CD14-positive monocyte (primary cell): ENCODE results near the gene DDX20. TPM values are rescaled to one million over a fixed set of nuclear protein-coding genes. Genes with fewer than 3 reads are reported as not detected.

Source experiments
- DNase-seq, 3 donors: peaks; one replicate each; pipeline ENCODE4 v3.0.0-alpha.2; 2011 to 2022
- H2AFZ ChIP-seq: 2 replicates; pipeline ENCODE4 v1.6.0; 2012; ENCODE audit warnings: mild to moderate bottlenecking, low read depth, low read length, inconsistent platforms; ENCODE audit not compliant: insufficient read depth, poor library complexity, severe bottlenecking
- H3K27ac ChIP-seq, 2 donors: 1 replicate in 1 of 2; 2 replicates in 1 of 2; pipeline ENCODE4 v1.5.1; 2012 to 2013; ENCODE audit warnings: low read length in 2 of 2, control low read depth in 1 of 2, inconsistent platforms in 1 of 2, low read depth in 1 of 2, mild to moderate bottlenecking in 1 of 2
- H3K27me3 ChIP-seq, 2 donors: one replicate each; pipeline versions ENCODE4 v1.6.0 to v1.6.1; 2011 to 2013; ENCODE audit warnings: low read length in 2 of 2; ENCODE audit not compliant: control insufficient read depth in 2 of 2, insufficient read depth in 2 of 2
- H3K36me3 ChIP-seq, 2 donors: replicated peaks in 1 of 2; 1 replicate in 1 of 2; 2 replicates in 1 of 2; pipeline versions ENCODE4 v1.5.1 to v1.6.1; 2012 to 2013; ENCODE audit warnings: low read length in 2 of 2, control low read depth in 1 of 2, inconsistent platforms in 1 of 2, mild to moderate bottlenecking in 1 of 2; ENCODE audit not compliant: insufficient read depth in 2 of 2, control insufficient read depth in 1 of 2
- H3K4me1 ChIP-seq, 2 donors: 1 replicate in 1 of 2; 2 replicates in 1 of 2; pipeline versions ENCODE4 v1.5.1 to v1.6.1; 2012 to 2013; ENCODE audit warnings: low read length in 2 of 2, control low read depth in 1 of 2, inconsistent platforms in 1 of 2, mild to moderate bottlenecking in 1 of 2, moderate library complexity in 1 of 2; ENCODE audit not compliant: insufficient read depth in 2 of 2, control insufficient read depth in 1 of 2
- H3K4me2 ChIP-seq: replicated peaks from 2 replicates; pipeline ENCODE3; 2012; ENCODE audit warnings: low read length, moderate library complexity, mild to moderate bottlenecking; ENCODE audit not compliant: poor library complexity, severe bottlenecking; ENCODE audit errors: extremely low read depth
- H3K4me3 ChIP-seq, 3 experiments: fragments of 200-600 bp in 1 of 3; sonication (generic) in 1 of 3; replicated peaks in 1 of 3; 1 replicate in 2 of 3; 2 replicates in 1 of 3; pipeline ENCODE4 v1.5.1; 2011 to 2013; ENCODE audit warnings: low read length in 3 of 3, mild to moderate bottlenecking in 3 of 3, control low read depth in 2 of 3, low read depth in 2 of 3, inconsistent platforms in 1 of 3, moderate library complexity in 1 of 3
- H3K79me2 ChIP-seq: 2 replicates; pipeline ENCODE4 v1.6.0; 2012; ENCODE audit warnings: mild to moderate bottlenecking, control low read depth, inconsistent platforms, low read length, moderate library complexity; ENCODE audit not compliant: insufficient read depth
- H3K9ac ChIP-seq: 2 replicates; pipeline ENCODE4 v1.6.0; 2017; ENCODE audit warnings: low read length, mild to moderate bottlenecking; ENCODE audit not compliant: insufficient read depth, poor library complexity, severe bottlenecking
- H3K9me3 ChIP-seq, 2 donors: replicated peaks in 1 of 2; 1 replicate in 1 of 2; 2 replicates in 1 of 2; pipeline versions ENCODE4 v1.5.1 to v1.6.1; 2012 to 2013; ENCODE audit warnings: low read length in 2 of 2, control low read depth in 1 of 2; ENCODE audit not compliant: control insufficient read depth in 1 of 2, insufficient read depth in 1 of 2
- H4K20me1 ChIP-seq: 2 replicates; pipeline ENCODE4 v1.6.0; 2012; ENCODE audit warnings: mild to moderate bottlenecking, low read length, control low read depth, moderate library complexity; ENCODE audit not compliant: insufficient read depth
- H3K27ac Mint-ChIP-seq, 7 donors: one replicate each; pipeline ENCODE4 v1.8.0; 2020; ENCODE audit warnings: mild to moderate bottlenecking in 7 of 7, mixed read lengths in 7 of 7, moderate library complexity in 6 of 7, inconsistent platforms in 2 of 7
- H3K27me3 Mint-ChIP-seq, 3 donors: one replicate each; pipeline ENCODE4 v1.8.0; 2021 to 2022; ENCODE audit warnings: low read depth in 3 of 3, mild to moderate bottlenecking in 3 of 3, mixed read lengths in 3 of 3, moderate library complexity in 3 of 3, inconsistent platforms in 1 of 3
- H3K36me3 Mint-ChIP-seq, 2 donors: one replicate each; pipeline ENCODE4 v1.8.0; 2020; ENCODE audit warnings: mixed read lengths in 2 of 2, inconsistent platforms in 1 of 2, mild to moderate bottlenecking in 1 of 2
- H3K4me1 Mint-ChIP-seq: one replicate; pipeline ENCODE4 v1.8.0; 2020; ENCODE audit warnings: mild to moderate bottlenecking, mixed read lengths
- H3K4me3 Mint-ChIP-seq, 2 donors: one replicate each; pipeline ENCODE4 v1.8.0; 2020; ENCODE audit warnings: mild to moderate bottlenecking in 2 of 2, mixed read lengths in 2 of 2, moderate library complexity in 1 of 2
- H3K9me3 Mint-ChIP-seq, 7 donors: one replicate each; pipeline ENCODE4 v1.8.0; 2020 to 2022; ENCODE audit warnings: mixed read lengths in 7 of 7, mild to moderate bottlenecking in 6 of 7, moderate library complexity in 6 of 7, inconsistent platforms in 2 of 7
- WGBS: methylation state at CpG from one replicate; pipeline ENCODE4 v1.1.5; 2013; ENCODE audit warnings: missing lambda C conversion rate; ENCODE audit not compliant: insufficient coverage; 5-methylcytosine and 5-hydroxymethylcytosine counted together
- intact Hi-C, 2 donors: fragments of 100-400 bp; cut with micrococcal nuclease; formaldehyde crosslinking; loops; one replicate each; pipeline versions ENCODE4 v1.15.0 to v1.15.1; 2023
- polyA plus RNA-seq, 3 donors: library from polyadenylated mRNA; depleted of rRNA in 1 of 3; unstranded in 2 of 3; stranded (reverse) in 1 of 3; fragments of 300-500 nt in 2 of 3; fragments of >200 nt in 1 of 3; fragmentation: Illumina TruSeq in 2 of 3; gene quantifications; 1 replicate in 2 of 3; 2 replicates in 1 of 3; pipeline ENCODE4 v1.2.3, GENCODE V29; 2012 to 2021
- TF ChIP-seq, protein P1 (sequence below): fragments of 200-600 bp; IDR thresholded peaks from one replicate; pipeline ENCODE4 v1.8.0; 2022; ENCODE audit warnings: antibody characterized with exemption, mild to moderate bottlenecking

DDX20 gene
- polyA plus RNA-seq, 3 donors: 3.1 to 4.1 (median 4.0) TPM

DNA sequence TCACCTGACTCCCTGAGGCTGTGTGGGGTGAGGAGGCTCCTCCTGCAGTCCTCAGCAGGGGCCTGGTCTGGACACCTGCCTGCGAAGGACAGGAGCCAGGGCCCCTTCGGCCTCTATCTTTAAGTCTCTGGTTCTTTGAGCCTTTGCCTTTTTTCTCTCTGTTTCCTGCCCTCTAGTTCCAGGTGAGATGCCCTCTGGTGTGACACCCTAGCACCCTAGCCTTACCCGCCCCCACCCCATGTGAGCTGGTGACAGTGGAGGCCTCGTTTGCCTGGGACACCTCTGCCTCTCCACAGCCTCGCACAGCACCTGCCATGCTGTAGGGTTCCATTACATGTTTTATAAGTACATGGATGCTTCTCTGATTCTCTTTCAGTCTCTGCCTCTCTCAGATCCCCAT is 47.3 kb downstream of the DDX20 start:
- Histone ChIP-seq H3K4me2 (no peak overlapping the region), H3K4me3 (no peak overlapping the region), H2AFZ (no peak overlapping the region), H3K4me1 (no peaks in the 10 kb centered on the region), H3K36me3 (no peaks in the 10 kb centered on the region), H3K79me2 (no peaks in the 10 kb centered on the region), H3K27me3 (no peaks in the 10 kb centered on the region), H3K9me3 (no peaks in the 10 kb centered on the region), H4K20me1 (no peaks in the 10 kb centered on the region), H3K27ac (no peak overlapping the region), H3K9ac (no peak overlapping the region)
- no peak overlapping the region for H3K4me3 Mint-ChIP-seq
- no peak for DNase-seq
- H3K9me3 Mint-ChIP-seq: peaks cover 0 to 2% (median 0%) of the 10 kb centered on the region in 7 donors
- no CpG with 5 or more reads among the region's 5 CpGs for WGBS
- TF ChIP-seq, protein P1, sequence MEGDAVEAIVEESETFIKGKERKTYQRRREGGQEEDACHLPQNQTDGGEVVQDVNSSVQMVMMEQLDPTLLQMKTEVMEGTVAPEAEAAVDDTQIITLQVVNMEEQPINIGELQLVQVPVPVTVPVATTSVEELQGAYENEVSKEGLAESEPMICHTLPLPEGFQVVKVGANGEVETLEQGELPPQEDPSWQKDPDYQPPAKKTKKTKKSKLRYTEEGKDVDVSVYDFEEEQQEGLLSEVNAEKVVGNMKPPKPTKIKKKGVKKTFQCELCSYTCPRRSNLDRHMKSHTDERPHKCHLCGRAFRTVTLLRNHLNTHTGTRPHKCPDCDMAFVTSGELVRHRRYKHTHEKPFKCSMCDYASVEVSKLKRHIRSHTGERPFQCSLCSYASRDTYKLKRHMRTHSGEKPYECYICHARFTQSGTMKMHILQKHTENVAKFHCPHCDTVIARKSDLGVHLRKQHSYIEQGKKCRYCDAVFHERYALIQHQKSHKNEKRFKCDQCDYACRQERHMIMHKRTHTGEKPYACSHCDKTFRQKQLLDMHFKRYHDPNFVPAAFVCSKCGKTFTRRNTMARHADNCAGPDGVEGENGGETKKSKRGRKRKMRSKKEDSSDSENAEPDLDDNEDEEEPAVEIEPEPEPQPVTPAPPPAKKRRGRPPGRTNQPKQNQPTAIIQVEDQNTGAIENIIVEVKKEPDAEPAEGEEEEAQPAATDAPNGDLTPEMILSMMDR: no peak
- H3K27me3 Mint-ChIP-seq: peaks cover 0 to 4% (median 3%) of the 10 kb centered on the region in 3 donors
- no peaks in the 10 kb centered on the region for H3K4me1 Mint-ChIP-seq
- no peaks in the 10 kb centered on the region for H3K36me3 Mint-ChIP-seq
- intact Hi-C loops: no loop called here
- H3K27ac Mint-ChIP-seq: no peak overlapping the region

DNA sequence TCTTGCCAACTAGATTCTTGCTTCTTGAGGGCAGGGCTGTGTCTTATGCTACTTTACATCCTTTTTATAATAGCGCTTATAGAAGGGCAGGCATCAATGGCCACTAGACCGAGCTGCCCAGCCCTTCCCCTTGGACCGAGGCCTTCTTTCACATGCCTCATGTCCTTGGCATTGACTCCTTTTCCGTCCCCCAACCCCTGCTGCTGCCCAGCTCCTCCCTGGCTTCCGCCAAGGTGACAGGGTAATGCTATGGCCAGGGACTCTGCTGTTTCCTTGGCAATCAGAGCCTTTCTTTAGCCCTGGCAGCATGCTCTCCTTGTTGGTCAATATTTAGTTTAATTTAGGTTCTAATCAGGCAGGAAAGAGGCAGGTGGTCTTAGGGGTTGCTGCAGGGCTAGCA is 48.2 kb downstream of the DDX20 start:
- H3K27ac ChIP-seq: no peak overlapping the region
- Mint-ChIP-seq H3K36me3 (no peaks in the 10 kb centered on the region), H3K9me3 (peaks cover 0 to 2% (median 0%) of the 10 kb centered on the region in 7 donors), H3K4me1 (no peaks in the 10 kb centered on the region), H3K27ac (no peak overlapping the region), H3K27me3 (peaks cover 0 to 5% (median 3%) of the 10 kb centered on the region in 3 donors), H3K4me3 (no peak overlapping the region)
- H3K9ac ChIP-seq: no peak overlapping the region
- H2AFZ ChIP-seq: no peak overlapping the region
- H4K20me1 ChIP-seq: no peaks in the 10 kb centered on the region
- no peaks in the 10 kb centered on the region for H3K79me2 ChIP-seq
- H3K4me1 ChIP-seq: no peaks in the 10 kb centered on the region
- TF ChIP-seq, protein P1: no peak
- H3K27me3 ChIP-seq: no peaks in the 10 kb centered on the region
- intact Hi-C loops: no loop called here
- no peaks in the 10 kb centered on the region for H3K36me3 ChIP-seq
- H3K4me2 ChIP-seq: no peak overlapping the region
- 93% methylated on average over 5 of the region's 5 CpGs for WGBS
- no peaks in the 10 kb centered on the region for H3K9me3 ChIP-seq
- no peak overlapping the region for H3K4me3 ChIP-seq
- no peak for DNase-seq
